ENCODE data around the gene GARRE1.
"Not testable (repeated sequence)": the region's sequence is repeated elsewhere in the genome, so short reads cannot be mapped to it uniquely, and the experiment has no call there.

Gene GARRE1

GRCh38 chr19:34254046-34254697 is at the start of gene GARRE1:
GARRE1 (plus strand) TSS chr19:34254554; CDS start chr19:34300474, 45,920 bp downstream.
- no peaks in the 10 kb centered on the region for H3K9me3 ChIP-seq (ENCODE audit: severe bottlenecking)
- H3K27me3 ChIP-seq (ENCODE audit: insufficient read depth, low read depth, severe bottlenecking), result no peaks in the 10 kb centered on the region
- peak; percentile 91 for DNase-seq
- H3K4me3 ChIP-seq (ENCODE audit: low read depth, low read length), result peak within 1 kb of the TSS; percentile 85
- peak within 1 kb of the TSS; percentile 94 for H3K27ac ChIP-seq
- TF ChIP-seq CTCF (IDR thresholded peaks at IDR 0.05; ENCODE audit: low read depth, low read length), result no peak
- no peaks in the 10 kb centered on the region; the same call in none of the 2 replicates for H3K36me3 ChIP-seq

GRCh38 chr19:34205324-34205723 is 49.0 kb upstream of the GARRE1 start:
- not testable (repeated sequence) for H3K4me3 ChIP-seq (ENCODE audit: low read depth, low read length); H3K27ac ChIP-seq; DNase-seq; H3K9me3 ChIP-seq (ENCODE audit: severe bottlenecking); H3K27me3 ChIP-seq (ENCODE audit: insufficient read depth, low read depth, severe bottlenecking)
- peaks cover 50% of the 10 kb centered on the region for H3K36me3 ChIP-seq

GRCh38 chr19:34208291-34208884 is 46.0 kb upstream of the GARRE1 start:
- Histone ChIP-seq H3K36me3 (peaks cover 55% of the 10 kb centered on the region), H3K4me3 (ENCODE audit: low read depth, low read length) (no peak overlapping the region), H3K27ac (no peak overlapping the region), H3K9me3 (ENCODE audit: severe bottlenecking) (no peaks in the 10 kb centered on the region), H3K27me3 (ENCODE audit: insufficient read depth, low read depth, severe bottlenecking) (no peaks in the 10 kb centered on the region)
- TF ChIP-seq CTCF (IDR thresholded peaks at IDR 0.05; ENCODE audit: low read depth, low read length), result no peak
- DNase-seq, result no peak

GRCh38 chr19:34209726-34210125 is 44.6 kb upstream of the GARRE1 start:
- TF ChIP-seq CTCF (IDR thresholded peaks at IDR 0.05; ENCODE audit: low read depth, low read length), result no peak
- H3K36me3 ChIP-seq, result peaks cover 55% of the 10 kb centered on the region
- H3K4me3 ChIP-seq (ENCODE audit: low read depth, low read length), result no peak overlapping the region
- no peaks in the 10 kb centered on the region for H3K9me3 ChIP-seq (ENCODE audit: severe bottlenecking)
- no peak overlapping the region for H3K27ac ChIP-seq
- no peaks in the 10 kb centered on the region for H3K27me3 ChIP-seq (ENCODE audit: insufficient read depth, low read depth, severe bottlenecking)
- no peak for DNase-seq

GRCh38 chr19:34213283-34213682 is 41.1 kb upstream of the GARRE1 start:
- H3K27ac ChIP-seq, result no peak overlapping the region
- no peaks in the 10 kb centered on the region for H3K9me3 ChIP-seq (ENCODE audit: severe bottlenecking)
- no peak for TF ChIP-seq CTCF (IDR thresholded peaks at IDR 0.05; ENCODE audit: low read depth, low read length)
- no peaks in the 10 kb centered on the region for H3K27me3 ChIP-seq (ENCODE audit: insufficient read depth, low read depth, severe bottlenecking)
- DNase-seq, result no peak
- no peak overlapping the region for H3K4me3 ChIP-seq (ENCODE audit: low read depth, low read length)
- H3K36me3 ChIP-seq, result peaks cover 54% of the 10 kb centered on the region

GRCh38 chr19:34214040-34214439 is 40.3 kb upstream of the GARRE1 start:
- no peak for DNase-seq
- peaks cover 60% of the 10 kb centered on the region for H3K36me3 ChIP-seq
- no peak for TF ChIP-seq CTCF (IDR thresholded peaks at IDR 0.05; ENCODE audit: low read depth, low read length)
- H3K9me3 ChIP-seq (ENCODE audit: severe bottlenecking), result no peaks in the 10 kb centered on the region
- no peaks in the 10 kb centered on the region for H3K27me3 ChIP-seq (ENCODE audit: insufficient read depth, low read depth, severe bottlenecking)
- no peak overlapping the region for H3K4me3 ChIP-seq (ENCODE audit: low read depth, low read length)
- H3K27ac ChIP-seq, result no peak overlapping the region
